GM18498 (cell line): Measurements from ENCODE around the gene TP53INP2.
"Not testable (repeated sequence)": the region's sequence is repeated elsewhere in the genome, so short reads cannot be mapped to it uniquely, and the experiment has no call there.

Source experiments
- ATAC-seq: cut with Tn5 transposase; IDR thresholded peaks from one replicate; pipeline ENCODE4 v1.9.1; 2021; ENCODE audit warnings: mild to moderate bottlenecking, moderate library complexity; ENCODE audit not compliant: unreplicated experiment

TP53INP2 gene, protein sequence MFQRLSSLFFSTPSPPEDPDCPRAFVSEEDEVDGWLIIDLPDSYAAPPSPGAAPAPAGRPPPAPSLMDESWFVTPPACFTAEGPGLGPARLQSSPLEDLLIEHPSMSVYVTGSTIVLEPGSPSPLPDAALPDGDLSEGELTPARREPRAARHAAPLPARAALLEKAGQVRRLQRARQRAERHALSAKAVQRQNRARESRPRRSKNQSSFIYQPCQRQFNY

DNA sequence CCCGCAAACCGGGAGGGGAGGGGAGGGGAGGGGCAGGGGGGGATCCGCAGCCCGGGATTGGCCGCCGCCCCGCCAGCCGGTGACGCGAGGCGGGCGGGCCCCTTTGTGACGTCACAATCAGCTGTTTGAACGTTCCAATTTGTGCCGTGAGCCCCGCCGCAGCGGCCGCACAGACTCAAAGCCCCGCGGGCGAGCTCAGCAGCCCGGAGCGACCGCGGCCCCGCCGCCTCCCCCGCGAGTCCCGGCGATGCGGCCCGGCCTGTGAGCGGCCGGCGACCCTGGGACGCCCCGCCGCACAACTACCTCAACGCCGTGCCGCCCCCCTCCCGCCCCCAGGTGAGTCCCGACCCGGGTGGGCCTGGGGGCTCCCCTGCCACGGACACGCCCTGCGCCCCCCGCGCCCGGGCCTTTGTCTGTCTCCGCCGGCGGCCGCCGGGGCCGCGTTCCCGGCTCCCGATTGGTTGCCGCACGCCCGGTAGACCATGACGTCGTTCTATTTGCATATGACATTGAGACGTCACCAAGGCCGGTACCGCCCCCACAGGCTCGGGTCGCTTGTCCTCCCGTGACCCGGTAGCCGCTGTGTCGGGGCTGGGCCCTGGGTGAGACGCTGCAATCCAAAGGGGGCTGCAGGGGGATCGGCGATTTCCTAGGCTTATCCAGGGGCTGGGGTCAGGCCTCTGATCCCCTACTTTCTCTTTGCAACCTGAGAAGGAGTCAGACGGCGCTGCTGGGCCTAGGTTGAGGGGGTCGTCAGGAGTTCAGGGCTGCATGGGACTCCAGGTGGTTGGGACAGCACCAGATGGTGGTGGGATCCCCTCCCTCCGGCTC lies at the start of gene TP53INP2:
Gene TP53INP2, plus strand, starts transcription at position 168 of the 831 bp plus-strand sequence. CDS start 4,396 bp downstream, outside the sequence.
- peak; percentile 64 for ATAC-seq

DNA sequence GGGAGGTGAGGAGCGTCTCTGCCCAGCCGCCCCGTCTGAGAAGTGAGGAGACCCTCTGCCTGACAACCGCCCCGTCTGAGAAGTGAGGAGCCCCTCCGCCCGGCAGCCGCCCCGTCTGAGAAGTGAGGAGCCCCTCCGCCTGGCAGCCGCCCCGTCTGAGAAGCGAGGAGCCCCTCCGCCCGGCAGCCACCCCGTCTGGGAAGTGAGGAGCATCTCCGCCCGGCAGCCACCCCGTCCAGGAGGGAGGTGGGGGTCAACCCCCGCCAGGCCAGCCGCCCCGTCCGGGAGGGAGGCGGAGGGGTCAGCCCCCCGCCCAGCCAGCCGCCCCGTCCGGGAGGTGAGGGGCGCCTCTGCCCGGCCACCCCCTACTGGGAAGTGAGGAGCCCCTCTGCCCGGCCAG lies 45.5 kb upstream of the TP53INP2 start:
- ATAC-seq = not testable (repeated sequence)

DNA sequence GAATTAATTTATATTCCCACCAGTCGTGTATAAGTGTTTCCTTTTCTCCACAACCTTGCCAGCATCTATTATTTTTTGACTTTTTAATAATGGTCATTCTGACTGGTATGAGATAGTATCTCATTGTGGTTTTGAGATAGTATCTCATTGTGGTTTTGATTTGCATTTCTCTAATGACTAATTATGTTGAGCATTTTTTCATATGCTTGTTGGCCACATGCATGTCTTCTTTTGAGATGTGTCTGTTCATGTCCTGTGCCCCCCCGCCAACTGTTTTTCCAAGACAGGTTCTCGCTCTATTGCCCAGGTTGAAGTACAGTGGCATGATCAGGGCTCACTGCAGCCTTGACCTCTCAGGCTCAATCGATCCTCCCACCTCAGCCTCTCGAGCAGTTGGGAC lies 42.3 kb upstream of the TP53INP2 start:
- ATAC-seq = not testable (repeated sequence)

DNA sequence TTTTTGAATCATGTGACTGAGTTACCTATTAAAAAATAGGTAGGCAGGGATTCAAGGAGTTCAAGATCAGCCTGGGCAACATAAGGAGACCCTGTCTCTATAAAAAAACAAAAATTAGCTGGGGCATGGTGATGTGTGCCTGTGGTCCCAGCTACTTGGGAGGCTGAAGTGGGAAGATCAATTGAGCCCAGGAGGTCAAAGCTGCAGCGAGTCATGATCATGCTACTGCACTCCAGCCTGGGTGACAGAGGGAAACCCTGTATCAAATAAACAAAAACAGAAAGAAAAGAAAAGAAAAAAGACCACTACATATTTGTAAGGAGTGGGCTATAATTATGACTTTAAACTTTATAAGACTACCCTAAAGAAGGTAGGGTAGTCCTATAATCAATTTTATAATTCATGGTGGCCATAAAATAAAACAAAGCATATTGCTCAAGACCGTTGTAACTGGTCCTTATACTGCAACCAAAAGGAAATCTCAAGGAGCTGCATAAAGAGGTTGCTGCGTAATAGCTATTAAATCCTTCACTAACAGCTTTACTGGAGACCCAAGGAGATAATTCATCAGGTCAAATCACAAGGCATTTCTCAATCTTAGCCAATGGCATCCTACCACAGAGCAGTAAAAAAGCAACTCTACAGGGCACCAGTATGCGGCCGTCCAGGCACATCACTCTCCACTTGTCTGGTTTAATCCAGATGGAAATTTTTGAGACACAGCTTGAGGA lies 40.8 kb upstream of the TP53INP2 start:
- no peak for ATAC-seq

DNA sequence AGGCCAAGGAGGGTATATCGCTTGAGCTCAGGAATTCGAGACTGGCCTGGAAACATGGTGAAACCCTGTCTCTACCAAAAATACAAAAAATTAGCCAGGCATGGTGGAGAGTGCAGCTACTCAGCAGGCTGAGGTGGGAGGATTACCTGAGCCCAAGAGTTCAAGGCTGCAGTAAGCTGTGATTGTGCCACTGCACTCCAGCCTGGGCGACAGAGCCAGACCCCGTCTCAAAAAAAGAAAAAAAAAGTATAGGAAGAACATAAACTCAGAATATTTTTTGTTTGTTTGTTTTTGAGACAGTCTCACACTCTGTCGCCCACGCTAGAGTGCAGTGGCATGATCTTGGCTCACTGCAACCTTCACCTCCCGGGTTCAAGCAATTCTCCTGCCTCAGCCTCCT lies 39.4 kb upstream of the TP53INP2 start:
- not testable (repeated sequence) for ATAC-seq

DNA sequence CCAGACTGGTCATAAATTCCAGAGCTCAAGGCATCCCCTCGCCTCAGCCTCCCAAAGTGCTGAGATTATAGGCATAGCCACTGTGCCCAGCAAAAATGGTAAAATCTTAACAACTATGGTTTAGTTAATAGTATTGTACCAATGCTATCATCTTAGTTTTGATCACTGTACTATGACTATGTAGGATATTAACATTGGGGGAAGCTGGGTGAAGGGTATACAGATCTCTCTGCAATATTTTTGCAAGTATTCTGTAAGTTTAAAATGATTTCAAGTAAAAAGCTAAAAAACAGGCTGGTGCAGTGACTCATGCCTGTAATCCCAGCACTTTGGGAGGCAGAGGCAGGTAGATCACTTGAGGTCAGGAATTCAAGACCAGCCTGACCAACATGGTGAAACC lies 35.0 kb upstream of the TP53INP2 start:
- no peak for ATAC-seq

DNA sequence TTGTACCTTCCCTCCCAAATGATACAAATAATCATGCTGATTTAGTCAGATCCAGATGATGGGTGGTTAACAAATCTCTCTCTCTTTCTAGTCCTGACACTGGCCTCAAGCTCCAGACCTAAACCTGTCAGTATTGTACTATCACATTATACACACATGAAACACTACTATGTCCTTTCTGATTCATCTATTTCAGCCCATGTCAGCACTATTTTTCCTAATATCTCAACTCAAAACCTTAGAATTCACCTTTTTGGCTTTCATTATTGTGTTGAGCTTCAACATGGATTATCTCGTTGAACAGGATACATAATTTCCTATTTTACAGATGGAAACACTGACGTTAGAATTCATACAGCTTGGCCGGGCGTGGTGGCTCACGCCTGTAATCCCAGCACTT lies 30.7 kb upstream of the TP53INP2 start:
- no peak for ATAC-seq

DNA sequence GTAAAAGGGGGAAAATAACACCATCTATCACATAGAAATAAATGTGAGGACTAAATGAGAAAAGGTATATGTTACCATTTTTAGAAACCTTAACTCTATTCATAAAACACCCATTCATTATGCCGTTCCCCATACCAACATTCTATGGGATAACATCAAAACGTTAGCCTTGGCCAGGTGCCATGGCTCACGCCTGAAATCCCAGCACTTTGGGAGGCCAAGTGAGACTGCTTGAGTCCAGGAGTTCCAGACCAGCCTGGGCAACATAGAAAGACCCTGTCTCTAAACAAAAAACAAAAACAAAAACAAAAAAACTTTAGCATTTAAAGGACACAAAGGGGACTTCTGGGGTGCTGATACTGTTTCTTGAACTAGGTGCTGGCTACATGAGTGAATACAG lies 28.6 kb upstream of the TP53INP2 start:
- ATAC-seq = no peak

DNA sequence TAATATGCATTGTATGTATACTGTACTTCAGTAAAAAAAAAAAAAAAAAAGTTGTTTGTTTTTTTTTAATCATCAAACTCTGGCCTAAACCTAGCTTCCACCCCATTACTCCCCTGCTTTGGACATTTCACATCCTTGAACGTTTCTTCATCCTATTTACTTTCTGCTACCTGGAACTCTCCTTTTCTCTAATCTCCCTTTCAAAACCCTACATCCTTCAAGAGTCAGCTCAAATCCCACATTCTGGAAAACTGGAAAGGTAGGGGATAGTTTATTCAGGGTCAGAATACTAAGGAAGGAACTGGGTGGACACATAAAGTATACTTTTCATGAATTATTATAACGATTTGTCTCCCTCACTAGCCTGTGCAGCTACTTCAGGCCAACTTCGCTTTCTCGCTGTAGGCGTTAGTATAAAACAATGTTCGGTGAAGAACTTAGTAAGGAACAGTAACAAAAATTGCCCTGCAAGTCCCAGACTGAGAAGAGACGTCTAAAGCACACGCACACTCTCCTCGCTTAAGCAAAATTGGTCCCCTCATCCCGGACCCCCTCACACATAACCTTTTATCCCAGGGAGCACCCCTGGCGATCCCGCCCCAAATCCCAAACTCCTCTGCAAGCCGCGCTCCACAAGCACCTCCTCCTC lies 28.0 kb upstream of the TP53INP2 start:
- no peak for ATAC-seq

DNA sequence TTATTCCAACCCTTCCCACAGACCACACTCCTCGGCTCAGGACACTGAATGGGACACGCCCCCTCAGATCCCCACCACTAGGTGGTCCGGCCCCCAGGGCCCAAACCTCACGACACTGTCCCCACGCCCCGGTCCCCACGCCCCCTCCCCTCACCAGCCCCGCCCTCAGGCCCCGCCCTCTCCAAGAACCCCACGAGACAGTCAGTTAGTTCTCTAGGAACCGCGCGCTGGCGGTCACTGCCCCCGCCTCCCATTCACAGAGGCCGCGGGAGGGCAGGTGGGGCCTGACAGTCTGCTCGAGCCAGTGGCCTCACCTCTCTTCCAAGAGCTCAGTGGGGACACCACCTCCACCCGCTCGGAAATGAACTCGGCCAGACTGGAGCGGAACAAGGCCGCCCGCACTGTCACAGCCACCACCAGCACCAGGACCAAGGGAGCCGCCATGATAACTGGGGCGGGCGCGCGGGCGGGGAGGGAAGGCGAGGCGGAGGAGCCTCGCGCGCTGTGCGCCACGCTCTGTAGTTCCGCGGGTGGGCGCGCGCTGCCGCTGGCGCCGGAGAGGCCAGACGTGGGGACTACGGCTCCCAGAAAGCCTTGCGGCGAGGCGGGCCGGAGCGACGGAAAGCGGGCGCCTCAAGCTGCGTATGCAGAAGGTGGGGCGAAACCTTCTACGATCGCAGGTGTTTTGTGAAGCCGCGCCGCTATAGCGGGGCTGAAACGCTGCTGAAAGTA lies 27.3 kb upstream of the TP53INP2 start, which contains the start of gene PIGU:
Gene PIGU, minus strand, starts transcription at position 451 of the 732 bp plus-strand sequence. Its CDS starts 7 bp downstream, at position 444.
- ATAC-seq = peak; percentile 95

DNA sequence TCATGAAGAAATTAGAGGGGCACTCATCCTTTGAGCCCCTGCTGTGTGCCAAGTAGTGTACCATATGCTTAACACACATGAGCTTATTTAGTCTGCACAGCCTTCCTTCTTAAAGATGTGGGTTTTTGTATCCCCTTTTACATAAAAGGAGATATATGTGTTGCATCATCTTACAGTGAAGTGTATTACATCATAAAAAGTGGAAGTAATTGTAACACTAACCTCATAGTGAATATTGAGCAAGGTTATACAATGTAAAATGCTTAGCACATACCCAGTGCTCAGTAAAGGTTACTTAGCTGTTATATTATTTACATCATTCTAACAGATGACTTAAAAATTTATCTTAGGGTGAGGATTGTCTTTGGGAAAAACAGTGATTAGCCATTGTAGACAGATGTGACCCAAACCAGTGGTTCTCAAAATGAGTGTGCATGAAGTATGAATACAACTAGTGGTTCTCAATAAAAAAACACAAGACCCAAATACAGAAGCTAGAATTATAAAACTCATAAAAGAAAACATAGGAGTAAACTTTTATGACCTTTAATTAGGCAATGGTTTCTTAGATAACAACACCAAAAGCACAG lies 23.5 kb upstream of the TP53INP2 start:
- ATAC-seq = no peak

DNA sequence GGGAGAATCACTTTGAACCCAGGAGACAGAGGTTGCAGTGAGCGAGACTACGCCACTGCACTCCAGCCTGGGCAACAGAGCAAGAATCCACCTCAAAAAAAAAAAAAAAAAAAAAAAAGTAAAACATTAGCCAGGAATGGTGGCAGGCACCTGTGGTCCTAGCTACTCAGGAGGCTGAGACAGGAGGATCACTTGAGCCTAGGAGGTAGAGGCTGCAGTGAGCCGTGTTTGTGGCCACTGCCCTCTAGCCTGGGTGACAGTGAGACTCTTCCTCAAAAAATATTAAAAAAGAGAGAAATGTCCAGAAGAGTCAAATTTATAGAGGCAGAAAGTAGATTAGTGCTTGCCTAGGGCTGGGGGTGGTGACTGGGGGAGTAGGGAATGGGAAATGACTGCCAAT lies 20.5 kb upstream of the TP53INP2 start:
- ATAC-seq = no peak

DNA sequence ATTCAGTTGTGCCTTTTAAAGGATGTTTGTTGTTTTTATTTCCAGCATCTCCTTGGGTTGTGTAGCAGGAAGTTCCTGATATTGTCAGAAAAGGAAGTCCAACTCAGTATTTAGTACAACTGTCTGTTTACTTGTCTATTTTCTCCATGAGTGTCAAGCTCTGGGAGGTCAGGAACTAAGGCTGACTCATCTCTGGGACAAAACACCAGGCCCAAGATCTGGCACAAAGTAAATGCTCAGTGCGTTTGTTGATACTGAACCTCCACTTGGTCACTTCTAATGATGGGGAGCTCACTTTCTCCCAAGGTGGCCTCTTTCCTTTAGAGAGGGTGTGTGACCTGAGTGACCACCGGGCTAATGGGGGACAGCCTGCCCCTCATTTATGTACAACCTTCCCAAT lies 14.7 kb upstream of the TP53INP2 start:
- no peak for ATAC-seq

DNA sequence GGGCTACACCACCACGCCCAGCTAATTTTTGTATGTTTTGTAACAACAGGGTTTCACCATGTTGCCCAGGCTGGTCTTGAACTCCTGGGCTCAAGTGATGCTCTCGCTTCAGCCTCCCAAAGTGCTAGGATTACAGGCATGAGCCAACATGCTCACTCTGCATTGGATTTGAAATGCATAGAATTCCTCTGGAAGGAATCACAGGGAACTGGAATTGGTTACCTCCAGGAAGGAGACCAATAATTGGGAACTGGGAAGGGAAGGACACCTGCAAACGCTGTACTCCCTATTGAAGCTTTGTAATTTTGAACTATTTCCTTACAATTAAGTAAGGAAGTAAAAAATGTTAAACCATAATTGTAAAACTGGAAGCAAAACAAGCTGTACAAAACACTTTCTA lies 12.3 kb upstream of the TP53INP2 start:
- no peak for ATAC-seq

DNA sequence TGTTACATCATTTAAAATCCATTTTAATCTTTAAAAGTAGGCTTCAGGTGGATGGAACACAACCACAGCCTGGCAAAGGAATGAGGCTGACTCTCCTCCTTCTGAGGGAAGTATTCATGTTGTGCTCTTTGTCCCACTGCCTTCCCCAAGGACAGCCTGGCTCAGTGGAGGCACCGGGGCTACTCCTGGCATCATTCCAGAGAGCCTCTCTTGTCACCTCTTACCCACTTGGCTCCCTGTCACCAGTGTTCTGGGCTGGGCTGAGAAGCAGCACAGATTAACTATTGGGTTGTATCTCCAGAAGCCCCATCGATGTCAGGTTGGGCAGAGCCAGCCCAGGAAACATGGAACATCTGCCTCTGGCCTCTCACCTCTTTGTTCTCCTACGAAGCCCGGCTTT lies 10.7 kb upstream of the TP53INP2 start:
- ATAC-seq = no peak

DNA sequence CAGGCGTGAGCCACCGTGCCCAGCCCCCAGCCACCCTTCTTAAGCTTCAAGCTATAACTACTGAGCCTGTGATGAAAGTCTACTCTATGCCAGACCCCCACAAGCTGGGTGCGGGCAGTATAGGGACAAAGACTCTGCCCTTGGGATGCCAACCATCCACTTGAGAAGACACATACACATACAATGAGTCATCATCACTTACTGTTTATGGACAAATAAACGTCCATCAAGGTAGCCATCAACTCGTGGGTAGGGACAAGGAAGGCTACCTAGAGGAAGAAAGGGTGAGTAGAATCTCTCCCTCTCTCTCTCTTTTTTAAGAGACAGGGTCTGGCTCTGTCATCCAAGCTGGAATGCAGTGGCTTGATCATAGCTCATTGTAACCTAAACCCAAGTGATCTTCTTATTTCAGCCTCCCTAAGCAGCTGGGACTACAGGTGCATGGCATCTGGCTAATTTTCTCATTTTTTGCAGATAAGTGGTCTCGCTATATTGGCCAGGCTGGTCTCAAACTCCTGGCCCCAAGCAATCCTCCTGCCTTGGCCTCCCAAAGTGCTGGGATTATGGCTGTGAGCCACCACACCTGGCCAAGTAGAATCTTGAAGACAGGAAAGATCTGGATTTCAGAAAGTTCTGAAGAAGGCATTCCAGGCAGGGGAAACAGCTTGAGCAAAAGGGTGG lies 2.6 kb upstream of the TP53INP2 start:
- ATAC-seq = no peak

DNA sequence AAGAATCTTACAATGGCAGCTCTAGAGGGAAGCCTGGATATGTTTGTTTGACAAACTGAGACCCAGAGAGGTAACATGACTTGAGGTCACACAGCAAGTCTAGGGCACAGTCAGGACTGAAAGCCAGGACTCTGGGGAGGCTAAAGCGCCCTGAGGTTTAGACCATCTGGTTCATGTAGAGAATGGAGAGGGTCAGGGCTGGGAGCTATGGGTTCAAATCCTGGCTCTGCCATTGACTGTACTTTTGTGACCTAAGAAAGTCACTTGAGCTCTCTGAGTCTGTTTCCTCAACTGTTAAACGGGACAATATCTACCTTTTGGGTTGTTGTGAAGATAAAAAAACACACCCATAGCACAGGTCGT lies 1.1 kb upstream of the TP53INP2 start:
- ATAC-seq = no peak

DNA sequence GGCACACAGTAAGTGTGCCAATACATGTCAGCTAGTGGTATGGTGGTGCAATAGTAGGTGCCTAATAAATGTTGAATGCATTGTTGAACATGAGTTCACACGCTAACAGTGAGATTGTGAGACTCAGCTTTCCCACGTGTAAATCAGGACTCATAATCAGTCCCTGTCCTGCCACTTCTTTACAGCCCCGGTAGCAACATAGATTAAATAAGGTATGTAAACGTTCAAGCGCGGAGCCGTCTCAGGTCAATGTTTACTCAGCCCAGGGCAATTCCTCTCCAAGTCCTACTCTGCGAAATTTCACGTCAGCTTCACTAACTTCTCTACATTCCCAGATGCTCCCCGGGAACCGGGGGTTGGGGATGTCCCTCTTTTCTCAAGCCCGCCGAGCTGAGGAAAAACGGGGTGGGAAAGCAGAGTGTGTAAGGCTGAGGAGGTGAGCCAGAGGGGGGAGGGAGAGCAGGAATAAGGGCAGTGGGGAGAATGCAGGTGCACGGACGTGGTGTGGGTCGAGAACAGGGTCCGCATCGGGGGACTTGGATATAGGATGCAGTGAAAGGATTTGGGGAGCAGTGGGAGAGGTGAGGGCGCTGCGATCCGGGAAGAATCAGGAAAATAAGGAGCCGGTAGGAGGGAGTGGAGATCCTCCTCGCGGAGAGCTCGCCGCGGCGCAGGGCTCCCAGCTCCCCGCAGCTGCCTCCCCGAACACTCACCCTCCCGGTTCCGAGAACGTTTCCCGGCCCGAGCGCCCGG lies 544 bp upstream of the TP53INP2 start:
- no peak for ATAC-seq

DNA sequence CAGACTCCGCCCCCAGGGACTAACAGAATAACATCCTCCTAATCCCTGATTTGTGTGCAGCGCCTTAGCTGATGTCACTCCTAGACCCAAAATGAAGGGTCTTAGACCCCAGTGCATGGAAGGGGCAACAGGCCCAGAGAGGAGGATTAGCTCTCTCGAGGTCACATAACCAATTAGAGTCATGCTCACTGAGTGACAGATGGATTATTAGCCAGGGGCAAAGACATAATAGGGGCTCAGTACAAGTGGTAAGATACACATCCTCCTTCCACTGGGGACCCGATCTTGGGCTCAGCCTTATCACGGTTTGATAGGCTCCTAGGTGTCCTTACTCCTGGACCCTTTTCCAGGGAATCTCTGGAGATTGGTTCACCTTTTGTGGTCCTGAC lies 858 bp downstream of the TP53INP2 start:
- ATAC-seq = no peak
